ENCODE data around the gene PDE4C.

PDE4C gene

GRCh38 chr19:18223860-18224524, 2.2 kb downstream of the PDE4C start (continued):
- peak; percentile 82 for TF ChIP-seq ZBTB17 (tag by site-specific recombination; IDR thresholded peaks at IDR 0.05)
- no peak for TF ChIP-seq ZNF211 (tag by site-specific recombination; IDR thresholded peaks at IDR 0.05; ENCODE audit: low read depth)
- TF ChIP-seq ZNF580 (tag by site-specific recombination; IDR thresholded peaks at IDR 0.05): peak; percentile 85
- peak; percentile 32; the same call in 1 of the 2 replicates for TF ChIP-seq ZNF10 (tag by site-specific recombination; IDR thresholded peaks at IDR 0.05)
- TF ChIP-seq PRDM6 (tag by site-specific recombination; IDR thresholded peaks at IDR 0.05): no peak
- TF ChIP-seq ZBTB1 (tag by site-specific recombination; IDR thresholded peaks at IDR 0.05): no peak
- TF ChIP-seq ZNF530 (tag by site-specific recombination; IDR thresholded peaks at IDR 0.05; ENCODE audit: low read depth): no peak
- no peak for TF ChIP-seq ZNF514 (tag by site-specific recombination; IDR thresholded peaks at IDR 0.05)
- TF ChIP-seq MYNN (tag by site-specific recombination; IDR thresholded peaks at IDR 0.05; ENCODE audit: borderline replicate concordance): no peak
- no peak for TF ChIP-seq ZNF138 (tag by site-specific recombination; IDR thresholded peaks at IDR 0.05; ENCODE audit: borderline replicate concordance)
- peak; percentile 57 for TF ChIP-seq ZNF366 (tag by site-specific recombination; conservative IDR thresholded peaks at IDR 0.05)
- no peak for TF ChIP-seq ZNF239 (tag by site-specific recombination; IDR thresholded peaks at IDR 0.05)
- no peak for TF ChIP-seq MEIS1 (CRISPR knock-in tag; IDR thresholded peaks at IDR 0.05; ENCODE audit: borderline replicate concordance)
- no peak for TF ChIP-seq ZNF544 (tag by site-specific recombination; IDR thresholded peaks at IDR 0.05)
- TF ChIP-seq GLI4 (tag by site-specific recombination; IDR thresholded peaks at IDR 0.05): no peak
- TF ChIP-seq KLF17 (tag by site-specific recombination; IDR thresholded peaks at IDR 0.05): peak; percentile 89
- TF ChIP-seq ZFP3 (tag by site-specific recombination; IDR thresholded peaks at IDR 0.05; ENCODE audit: low read depth): no peak
- TF ChIP-seq SP3 (tag by site-specific recombination; IDR thresholded peaks at IDR 0.05): peak; percentile 95
- TF ChIP-seq PBX3 (CRISPR knock-in tag; IDR thresholded peaks at IDR 0.05): no peak
- TF ChIP-seq ZNF426 (tag by site-specific recombination; IDR thresholded peaks at IDR 0.05): no peak
- no peak for TF ChIP-seq ZBTB49 (tag by site-specific recombination; IDR thresholded peaks at IDR 0.05; ENCODE audit: low read depth)
- TF ChIP-seq ZNF169 (tag by site-specific recombination; IDR thresholded peaks at IDR 0.05): no peak
- TF ChIP-seq ZNF394 (tag by site-specific recombination; IDR thresholded peaks at IDR 0.05; ENCODE audit: borderline replicate concordance): no peak
- TF ChIP-seq ZNF114 (tag by site-specific recombination; IDR thresholded peaks at IDR 0.05): no peak
- peak; percentile 59; the same call in 1 of the 2 replicates for TF ChIP-seq ZNF785 (tag by site-specific recombination; IDR thresholded peaks at IDR 0.05)
- TF ChIP-seq ZNF623 (tag by site-specific recombination; IDR thresholded peaks at IDR 0.05): peak; percentile 96
- peak; percentile 79; the same call in 1 of the 2 replicates for TF ChIP-seq ZNF561 (tag by site-specific recombination; IDR thresholded peaks at IDR 0.05; ENCODE audit: borderline replicate concordance)
- no peak for TF ChIP-seq ATF2 (tag by site-specific recombination; IDR thresholded peaks at IDR 0.05; ENCODE audit: low read depth)
- no peak for TF ChIP-seq ZNF350 (tag by site-specific recombination; IDR thresholded peaks at IDR 0.05)
- TF ChIP-seq ZNF670 (tag by site-specific recombination; IDR thresholded peaks at IDR 0.05; ENCODE audit: low read depth): no peak
- no peak for TF ChIP-seq GFI1B (tag by site-specific recombination; IDR thresholded peaks at IDR 0.05)
- TF ChIP-seq ZNF701 (tag by site-specific recombination; IDR thresholded peaks at IDR 0.05): no peak
- TF ChIP-seq ZNF549 (tag by site-specific recombination; IDR thresholded peaks at IDR 0.05): no peak

Data from HEK293 (cell line).